Activated CD8-positive, alpha-beta memory T cell treated with anti-CD3 and anti-CD28 coated beads for 1 hour (primary cell): ENCODE data around the gene AKT1.
"Not testable (repeated sequence)": the region's sequence is repeated elsewhere in the genome, so short reads cannot be mapped to it uniquely, and the experiment has no call there.

Experiments used
- DNase-seq, 2 donors: peaks; one replicate each; pipeline ENCODE4 v3.0.0-alpha.2; 2020; ENCODE audit warnings: low read depth in 1 of 2; ENCODE audit errors: extremely low read depth in 1 of 2

Gene AKT1

GRCh38 chr14:104741108-104741802, 54.3 kb downstream of the AKT1 start:
- DNase-seq = no peak

- no peak for DNase-seq
Measured at GRCh38 chr14:104739546-104740516, 55.7 kb downstream of the AKT1 start.

GRCh38 chr14:104739026-104739425, 56.5 kb downstream of the AKT1 start:
- no peak for DNase-seq

- DNase-seq = no peak
Measured at GRCh38 chr14:104738375-104739019, 57.1 kb downstream of the AKT1 start.

- DNase-seq = no peak
Measured at GRCh38 chr14:104735830-104736642, 59.5 kb downstream of the AKT1 start.

GRCh38 chr14:104734991-104735779, 60.4 kb downstream of the AKT1 start:
- DNase-seq = no peak

- DNase-seq = no peak
Measured at GRCh38 chr14:104734601-104734990, 61.0 kb downstream of the AKT1 start.

- DNase-seq = no peak
Measured at GRCh38 chr14:104734051-104734587, 61.4 kb downstream of the AKT1 start.

- DNase-seq = no peak
Measured at GRCh38 chr14:104732931-104733681, 62.4 kb downstream of the AKT1 start.

GRCh38 chr14:104732355-104732804, 63.2 kb downstream of the AKT1 start:
- DNase-seq = no peak

GRCh38 chr14:104731320-104732294, 63.9 kb downstream of the AKT1 start:
- DNase-seq = no peak

- no peak for DNase-seq
Measured at GRCh38 chr14:104730487-104730886, 65.1 kb downstream of the AKT1 start.

- DNase-seq = no peak
Measured at GRCh38 chr14:104729835-104730181, 65.7 kb downstream of the AKT1 start.

GRCh38 chr14:104729176-104729834, 66.2 kb downstream of the AKT1 start:
- DNase-seq = not testable (repeated sequence)

- no peak for DNase-seq
Measured at GRCh38 chr14:104728631-104729030, 66.9 kb downstream of the AKT1 start.

GRCh38 chr14:104726600-104727451, 68.7 kb downstream of the AKT1 start:
- DNase-seq = no peak
